HG02642 (cell line): Measurements from ENCODE around the gene AKAP11.
"Not testable (repeated sequence)": the region's sequence is repeated elsewhere in the genome, so short reads cannot be mapped to it uniquely, and the experiment has no call there.

Experiments used
- ATAC-seq: cut with Tn5 transposase; IDR thresholded peaks from one replicate; pipeline ENCODE4 v1.9.1; 2021; ENCODE audit warnings: mild to moderate bottlenecking; ENCODE audit not compliant: unreplicated experiment, poor library complexity

The AKAP11 gene, protein sequence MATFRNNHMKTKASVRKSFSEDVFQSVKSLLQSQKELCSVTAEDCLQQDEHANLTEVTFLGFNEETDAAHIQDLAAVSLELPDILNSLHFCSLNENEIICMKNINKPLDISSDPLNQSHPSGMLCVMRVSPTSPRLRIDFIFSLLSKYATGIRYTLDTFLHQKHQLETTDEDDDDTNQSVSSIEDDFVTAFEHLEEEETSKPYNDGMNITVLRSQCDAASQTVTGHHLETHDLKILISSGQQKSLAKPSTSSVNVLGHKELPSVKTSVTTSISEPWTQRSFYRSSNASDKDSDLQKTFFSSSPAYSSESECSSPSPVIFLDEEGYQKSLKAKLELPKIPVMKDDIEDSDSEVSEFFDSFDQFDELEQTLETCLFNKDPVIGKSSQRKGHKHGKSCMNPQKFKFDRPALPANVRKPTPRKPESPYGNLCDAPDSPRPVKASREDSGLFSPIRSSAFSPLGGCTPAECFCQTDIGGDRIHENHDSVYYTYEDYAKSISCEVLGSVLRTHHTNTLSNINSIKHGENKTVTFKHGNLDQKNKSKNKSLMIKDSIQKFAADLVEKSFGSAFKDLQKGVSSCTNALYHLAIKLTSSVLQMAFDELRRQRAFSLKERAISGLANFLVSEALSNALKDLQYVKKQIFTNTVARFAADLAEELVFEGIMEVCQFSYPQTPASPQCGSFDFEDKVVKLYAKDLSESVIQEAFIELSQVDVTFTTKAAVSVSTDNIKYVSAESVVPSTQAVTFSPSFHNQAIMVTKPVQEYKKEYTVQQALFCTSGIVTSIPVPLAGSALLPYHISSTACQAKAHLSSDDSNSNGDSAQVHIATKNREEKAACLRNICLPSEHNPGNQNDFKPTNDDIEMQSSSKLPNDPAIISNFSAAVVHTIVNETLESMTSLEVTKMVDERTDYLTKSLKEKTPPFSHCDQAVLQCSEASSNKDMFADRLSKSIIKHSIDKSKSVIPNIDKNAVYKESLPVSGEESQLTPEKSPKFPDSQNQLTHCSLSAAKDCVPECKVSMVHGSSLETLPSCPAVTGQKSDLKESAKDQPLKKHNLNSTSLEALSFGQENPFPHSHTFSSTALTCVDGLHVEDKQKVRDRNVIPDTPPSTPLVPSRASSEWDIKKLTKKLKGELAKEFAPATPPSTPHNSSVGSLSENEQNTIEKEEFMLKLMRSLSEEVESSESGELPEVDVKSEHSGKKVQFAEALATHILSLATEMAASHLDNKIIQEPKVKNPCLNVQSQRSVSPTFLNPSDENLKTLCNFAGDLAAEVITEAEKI (N-terminal part only)

DNA sequence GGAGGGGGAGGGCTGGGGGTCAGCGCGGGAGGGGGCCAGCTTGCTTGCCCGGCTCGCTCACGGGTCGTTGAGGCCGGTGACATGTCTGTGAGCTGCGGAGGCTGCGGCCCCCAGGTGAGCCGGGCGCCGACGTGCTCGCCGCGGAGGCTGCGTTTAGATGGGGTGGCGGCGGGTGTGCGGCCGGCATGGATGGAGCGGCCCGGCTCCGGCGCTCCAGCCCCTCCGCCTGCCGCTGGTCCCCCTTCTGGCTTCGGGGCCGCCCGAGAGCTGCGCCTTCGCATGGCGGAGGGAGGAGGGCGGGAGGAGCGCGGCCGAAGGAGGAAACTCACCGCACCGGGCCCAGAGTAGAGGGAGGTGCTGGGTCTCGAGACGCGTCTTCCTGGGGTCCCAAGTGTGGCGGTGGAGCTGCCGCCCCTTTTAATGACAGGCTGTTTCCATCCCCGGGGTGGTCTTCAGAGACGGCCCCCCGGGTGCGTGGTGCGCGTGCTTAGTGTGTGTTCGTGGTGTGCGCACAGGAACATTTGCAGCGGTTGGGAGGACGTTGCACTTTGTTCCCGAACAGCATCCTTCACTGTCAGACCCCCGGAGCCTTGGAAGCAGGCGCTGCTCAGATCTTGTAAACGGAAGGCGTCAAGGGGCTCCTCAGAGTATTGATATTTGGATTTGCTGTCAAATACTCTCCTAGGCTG is at the start of gene AKAP11:
AKAP11 (plus strand) TSS at position 38 of the 689 bp plus-strand sequence. CDS start 14,197 bp downstream, outside the sequence.
- peak; percentile 26 for ATAC-seq

GRCh38 chr13:42223681-42224080 is 48.3 kb upstream of the AKAP11 start:
- no peak for ATAC-seq

GRCh38 chr13:42225051-42225450 is 46.9 kb upstream of the AKAP11 start:
- no peak for ATAC-seq

- ATAC-seq = not testable (repeated sequence)
Measured at GRCh38 chr13:42226759-42227158, 45.2 kb upstream of the AKAP11 start.

DNA sequence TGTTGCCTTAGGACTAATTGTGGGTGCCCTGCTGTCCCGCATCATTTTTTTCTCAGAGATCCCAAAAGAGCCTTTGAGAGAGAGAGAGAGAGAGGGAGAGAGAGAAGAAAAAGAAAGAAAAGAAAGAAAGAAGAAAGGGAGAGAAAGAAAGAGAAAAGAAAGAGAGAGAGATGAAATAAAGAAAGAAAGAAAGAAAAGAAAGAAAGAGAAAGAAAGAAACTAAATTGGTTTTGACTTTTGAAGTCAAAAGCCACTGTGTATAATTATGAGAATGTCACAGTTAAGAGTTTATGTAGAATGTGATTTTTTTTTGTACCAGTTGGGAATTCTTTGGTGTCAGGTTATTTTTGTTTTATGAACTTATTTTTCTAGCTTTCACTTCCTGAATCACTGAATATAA is 43.4 kb upstream of the AKAP11 start:
- ATAC-seq = no peak

DNA sequence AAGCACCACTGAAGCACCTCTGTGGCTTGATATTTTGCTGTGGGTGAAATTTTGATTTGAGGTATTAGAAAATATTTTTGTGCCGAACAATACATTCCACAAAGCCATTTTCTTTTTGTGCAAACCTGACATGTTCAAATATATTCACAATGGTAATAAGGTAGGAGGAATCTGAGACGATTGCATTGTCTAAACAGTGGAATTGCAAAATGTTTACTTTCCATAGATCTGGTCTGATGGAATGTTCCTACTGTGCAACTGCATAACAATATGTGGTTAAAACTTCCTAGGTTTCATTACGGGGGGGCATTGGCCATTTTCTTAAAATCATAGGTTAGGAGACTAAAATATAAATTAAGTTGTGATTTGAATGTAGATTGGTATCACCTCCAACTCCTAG is 42.7 kb upstream of the AKAP11 start:
- ATAC-seq = no peak

- no peak for ATAC-seq
Measured at GRCh38 chr13:42232671-42233070, 39.3 kb upstream of the AKAP11 start.

DNA sequence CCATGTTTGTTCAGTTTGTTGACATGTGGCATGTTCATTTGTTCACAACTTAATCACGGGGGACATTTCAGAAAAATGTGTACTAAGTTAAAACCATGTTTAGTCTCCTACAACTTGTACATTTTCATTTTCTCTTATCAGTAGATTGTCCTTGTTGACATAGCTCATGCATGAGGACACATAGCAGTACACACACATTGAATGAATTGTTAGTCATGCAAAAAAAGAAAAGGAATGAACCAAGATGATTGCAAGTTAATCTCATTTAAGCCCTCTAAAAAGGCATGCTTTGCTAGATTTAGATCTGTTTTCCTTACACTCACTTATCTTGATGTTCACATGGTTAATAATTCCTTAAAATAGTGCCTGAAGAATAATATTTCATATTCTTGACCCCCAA is 38.2 kb upstream of the AKAP11 start:
- ATAC-seq = no peak

- ATAC-seq = no peak
Measured at GRCh38 chr13:42239161-42239560, 32.8 kb upstream of the AKAP11 start.

- no peak for ATAC-seq
Measured at GRCh38 chr13:42239644-42240043, 32.3 kb upstream of the AKAP11 start.

GRCh38 chr13:42246541-42246940 is 25.4 kb upstream of the AKAP11 start:
- ATAC-seq = no peak

DNA sequence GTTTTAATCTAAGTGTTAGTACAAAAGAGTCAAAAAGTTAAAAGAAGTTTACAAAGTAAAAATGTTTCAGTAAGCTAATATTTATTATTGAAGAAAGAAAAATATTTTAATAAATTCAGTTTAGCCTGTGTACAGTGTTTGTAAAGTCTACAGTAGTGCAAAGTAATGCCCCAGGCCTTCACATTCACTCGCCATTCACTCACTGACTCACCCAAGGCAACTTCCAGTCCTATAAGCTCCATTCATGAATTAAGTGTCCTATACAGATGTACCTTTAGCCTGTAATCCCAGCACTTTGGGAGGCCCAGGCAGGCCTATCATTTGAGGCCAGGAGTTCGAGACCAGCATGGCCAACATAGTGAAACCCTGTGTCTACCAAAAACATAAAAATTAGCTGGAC is 24.1 kb upstream of the AKAP11 start:
- ATAC-seq = no peak

DNA sequence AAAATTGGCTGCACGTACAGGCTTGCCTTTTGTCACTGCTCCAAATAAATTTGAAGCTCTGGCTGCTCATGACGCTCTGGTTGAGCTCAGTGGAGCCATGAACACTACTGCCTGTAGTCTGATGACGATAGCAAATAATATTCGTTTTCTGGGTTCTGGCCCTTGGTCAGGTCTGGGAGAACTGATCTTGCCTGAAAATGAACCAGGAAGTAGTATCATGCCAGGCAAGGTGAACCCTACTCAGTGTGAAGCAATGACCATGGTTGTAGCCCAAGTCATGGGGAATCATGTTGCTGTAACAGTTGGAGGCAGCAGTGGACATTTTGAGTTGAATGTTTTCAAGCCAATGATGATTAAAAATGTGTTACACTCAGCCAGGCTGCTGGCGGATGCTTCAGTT is 16.1 kb upstream of the AKAP11 start:
- ATAC-seq = no peak

GRCh38 chr13:42258747-42259146 is 13.2 kb upstream of the AKAP11 start:
- ATAC-seq = no peak

- ATAC-seq = no peak
Measured at GRCh38 chr13:42259515-42259914, 12.4 kb upstream of the AKAP11 start.

DNA sequence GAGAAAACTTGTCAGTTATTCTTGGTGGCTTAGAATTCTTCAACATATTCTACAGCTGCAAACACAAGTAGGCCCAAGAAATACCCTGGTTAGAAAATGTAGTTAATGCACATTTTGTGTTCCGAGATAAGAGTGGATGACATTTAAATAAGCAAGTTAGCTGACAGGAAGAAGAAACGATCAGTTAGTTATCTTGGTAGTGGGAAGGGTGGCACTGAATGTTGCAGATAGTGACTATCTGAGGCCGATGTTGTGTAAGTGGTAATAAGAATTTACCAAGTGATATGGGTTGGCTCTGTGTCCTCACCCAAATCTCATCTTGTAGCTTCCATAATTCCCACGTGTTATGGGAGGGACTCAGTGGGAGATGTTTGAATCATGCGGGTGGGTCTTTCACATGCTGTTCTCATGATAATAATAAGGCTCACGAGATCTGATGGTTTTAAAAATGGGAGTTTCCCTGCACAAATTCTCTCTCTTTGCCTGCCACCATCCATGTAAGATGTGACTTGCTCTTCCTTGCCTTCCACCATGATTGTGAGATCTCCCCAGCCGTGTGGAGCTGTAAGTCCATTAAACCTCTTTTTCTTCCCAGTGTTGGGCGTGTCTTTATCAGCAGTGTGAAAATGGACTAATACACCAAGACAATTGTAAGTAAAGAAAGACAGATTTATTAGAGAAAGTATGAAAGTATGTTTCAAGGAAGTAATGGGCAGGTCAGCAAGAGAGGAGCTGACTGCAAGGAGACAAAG is 10.9 kb upstream of the AKAP11 start:
- no peak for ATAC-seq

DNA sequence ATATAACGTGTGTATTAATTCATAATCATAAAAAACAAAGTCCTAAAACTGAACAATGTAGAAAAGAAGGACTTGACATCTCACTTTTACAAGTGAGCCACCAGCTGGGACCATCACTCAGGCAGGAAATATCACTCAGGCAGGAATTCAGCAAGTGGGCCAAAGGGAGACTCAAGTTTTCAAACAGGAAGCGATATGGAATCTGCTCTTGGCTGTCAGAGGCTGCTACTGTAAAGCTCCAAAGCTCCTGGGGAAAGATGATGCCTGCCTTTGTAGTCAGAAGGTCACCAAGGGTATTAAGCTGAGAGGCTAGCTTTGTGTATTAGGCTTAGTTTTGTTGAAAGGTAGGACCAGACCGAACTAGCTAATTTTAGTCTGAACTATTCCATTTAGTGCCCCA is 5.5 kb upstream of the AKAP11 start:
- ATAC-seq = no peak

DNA sequence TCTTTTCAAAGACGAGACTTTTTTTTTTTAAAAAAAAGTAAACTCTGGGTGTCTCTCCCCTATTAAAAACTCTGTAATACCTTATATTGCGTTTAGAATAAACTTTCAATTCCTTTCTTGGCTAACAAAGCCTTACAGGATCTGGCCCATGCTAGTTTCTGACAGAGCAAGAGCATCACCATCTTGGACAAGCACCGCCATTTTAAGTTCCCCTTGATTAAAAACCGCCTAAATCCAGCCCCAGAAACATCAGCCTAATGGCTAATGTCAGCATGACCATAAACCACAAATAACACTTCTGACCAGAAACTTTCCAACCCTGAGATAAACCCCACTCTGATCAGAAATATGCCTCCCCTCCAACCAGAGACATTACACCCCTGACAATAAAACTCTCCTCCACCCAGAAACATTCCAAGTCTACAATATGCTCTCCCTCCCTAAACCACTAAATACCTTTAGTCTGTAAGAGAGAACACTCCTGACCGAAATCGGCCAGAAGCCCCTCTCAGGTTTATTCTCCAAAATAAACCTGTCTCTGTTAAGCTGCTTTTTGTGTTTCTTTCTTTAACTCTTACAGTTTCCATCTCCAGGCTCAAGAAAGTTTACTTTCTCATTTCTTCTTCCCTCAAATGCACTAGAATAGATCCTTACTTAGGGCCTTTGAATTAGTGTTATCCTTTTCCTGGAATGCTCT is 1.6 kb upstream of the AKAP11 start:
- no peak for ATAC-seq

GRCh38 chr13:42270857-42271215 is 1.1 kb upstream of the AKAP11 start:
- ATAC-seq = no peak
